ENCODE data around the gene ROR1.
A peak's percentile ranks its signal among the peaks of the same experiment; 100 is the strongest.

Gene ROR1

DNA sequence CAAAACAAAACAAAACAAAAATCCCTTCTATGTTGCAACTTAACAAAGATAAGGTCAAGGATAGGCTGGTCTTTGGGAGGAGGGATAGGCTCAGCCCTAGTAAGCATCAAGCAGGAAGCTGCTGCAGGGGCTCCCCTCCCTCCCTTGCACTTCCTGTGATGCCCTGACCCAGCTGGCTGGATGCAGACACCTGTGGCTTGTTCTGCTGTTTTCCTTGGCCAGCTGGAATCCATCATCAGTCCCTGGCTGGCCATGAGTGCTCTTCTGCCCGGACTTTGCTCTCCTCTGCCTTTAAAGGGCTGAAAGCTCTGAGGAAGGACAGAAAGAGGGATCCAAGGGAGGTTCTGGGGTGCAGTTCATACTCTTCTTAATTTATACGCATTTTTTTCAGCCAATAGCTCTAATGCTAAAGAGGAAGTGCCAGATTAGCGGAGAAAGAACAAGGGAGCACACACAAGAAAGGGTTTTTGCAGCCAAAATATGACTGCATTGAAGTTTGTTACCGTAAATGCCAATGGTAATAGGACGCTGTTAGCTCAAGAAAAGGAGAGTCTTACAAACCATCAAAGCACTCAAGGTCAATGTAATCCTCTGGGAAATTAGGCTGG is 409.7 kb downstream of the ROR1 start (continued):
- TF ChIP-seq, protein P1, sequence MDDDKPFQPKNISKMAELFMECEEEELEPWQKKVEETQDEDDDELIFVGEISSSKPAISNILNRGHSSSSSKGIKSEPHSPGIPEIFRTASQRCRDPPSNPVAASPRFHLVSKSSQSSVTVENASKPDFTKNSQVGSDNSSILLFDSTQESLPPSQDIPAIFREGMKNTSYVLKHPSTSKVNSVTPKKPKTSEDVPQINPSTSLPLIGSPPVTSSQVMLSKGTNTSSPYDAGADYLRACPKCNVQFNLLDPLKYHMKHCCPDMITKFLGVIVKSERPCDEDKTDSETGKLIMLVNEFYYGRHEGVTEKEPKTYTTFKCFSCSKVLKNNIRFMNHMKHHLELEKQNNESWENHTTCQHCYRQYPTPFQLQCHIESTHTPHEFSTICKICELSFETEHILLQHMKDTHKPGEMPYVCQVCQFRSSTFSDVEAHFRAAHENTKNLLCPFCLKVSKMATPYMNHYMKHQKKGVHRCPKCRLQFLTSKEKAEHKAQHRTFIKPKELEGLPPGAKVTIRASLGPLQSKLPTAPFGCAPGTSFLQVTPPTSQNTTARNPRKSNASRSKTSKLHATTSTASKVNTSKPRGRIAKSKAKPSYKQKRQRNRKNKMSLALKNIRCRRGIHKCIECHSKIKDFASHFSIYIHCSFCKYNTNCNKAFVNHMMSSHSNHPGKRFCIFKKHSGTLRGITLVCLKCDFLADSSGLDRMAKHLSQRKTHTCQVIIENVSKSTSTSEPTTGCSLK (tag by site-specific recombination; IDR thresholded peaks at IDR 0.05): no peak
- TF ChIP-seq SCRT2 (tag by site-specific recombination; IDR thresholded peaks at IDR 0.05) (peak; percentile 96), ZNF48 (tag by site-specific recombination; IDR thresholded peaks at IDR 0.05) (no peak), ZNF426 (tag by site-specific recombination; IDR thresholded peaks at IDR 0.05) (no peak), ZIC2 (tag by site-specific recombination; IDR thresholded peaks at IDR 0.05) (peak; percentile 27; the same call in 1 of the 2 replicates), SCRT1 (tag by site-specific recombination; IDR thresholded peaks at IDR 0.05; ENCODE audit: borderline replicate concordance) (peak; percentile 70)
- TF ChIP-seq, protein P2, sequence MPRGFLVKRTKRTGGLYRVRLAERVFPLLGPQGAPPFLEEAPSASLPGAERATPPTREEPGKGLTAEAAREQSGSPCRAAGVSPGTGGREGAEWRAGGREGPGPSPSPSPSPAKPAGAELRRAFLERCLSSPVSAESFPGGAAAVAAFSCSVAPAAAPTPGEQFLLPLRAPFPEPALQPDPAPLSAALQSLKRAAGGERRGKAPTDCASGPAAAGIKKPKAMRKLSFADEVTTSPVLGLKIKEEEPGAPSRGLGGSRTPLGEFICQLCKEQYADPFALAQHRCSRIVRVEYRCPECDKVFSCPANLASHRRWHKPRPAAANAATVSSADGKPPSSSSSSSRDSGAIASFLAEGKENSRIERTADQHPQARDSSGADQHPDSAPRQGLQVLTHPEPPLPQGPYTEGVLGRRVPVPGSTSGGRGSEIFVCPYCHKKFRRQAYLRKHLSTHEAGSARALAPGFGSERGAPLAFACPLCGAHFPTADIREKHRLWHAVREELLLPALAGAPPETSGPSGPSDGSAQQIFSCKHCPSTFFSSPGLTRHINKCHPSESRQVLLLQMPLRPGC (tag by site-specific recombination; IDR thresholded peaks at IDR 0.05): no peak

DNA sequence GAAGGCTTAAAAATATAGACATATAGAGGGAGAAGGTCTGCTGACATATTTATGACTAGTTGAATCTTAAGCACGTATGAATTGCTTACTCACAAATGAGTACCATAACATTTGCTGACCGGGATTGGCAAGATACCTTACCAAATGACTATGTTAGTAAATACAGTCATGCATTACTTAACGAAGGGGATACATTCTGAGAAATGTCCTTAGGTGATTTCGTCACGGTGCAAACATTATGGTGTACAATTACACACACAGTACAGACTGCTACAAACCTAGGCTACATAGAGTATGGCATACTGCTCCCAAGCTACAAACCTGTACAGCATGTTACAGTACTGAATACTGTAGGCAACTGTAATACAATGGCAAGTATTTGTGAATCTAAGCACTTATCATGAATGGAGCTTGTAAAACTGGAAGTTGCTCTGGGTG is 410.2 kb downstream of the ROR1 start:
- ChIA-PET CTCF (interaction anchor here (1.1 to 1.4 kb wide), 2 partner anchors 11 to 492 kb away, joined by 3 to 5 read pairs; no protein-coding TSS in a partner anchor), POLR2A (interaction anchor here (0.9 kb wide), 1 partner anchor 21 kb away, joined by 8 read pairs; no protein-coding TSS in a partner anchor)
- Histone ChIP-seq H3K4me3 (ENCODE audit: low read depth, low read length) (no peak overlapping the region), H3K27ac (ENCODE audit: extremely low read depth, low read depth, low read length) (peak overlapping the region; percentile 16; the same call in 1 of the 2 replicates), H3K9me3 (ENCODE audit: control insufficient read depth, insufficient read depth, low read depth, low read length) (no peaks in the 10 kb centered on the region), H3K36me3 (ENCODE audit: control insufficient read depth in 2 of 2, insufficient read depth in 1 of 2, low read length in 2 of 2) (no peaks in the 10 kb centered on the region), H3K4me1 (ENCODE audit: control insufficient read depth, insufficient read depth, low read length) (peaks cover 9% of the 10 kb centered on the region)
- TF ChIP-seq ZNF248 (tag by site-specific recombination; IDR thresholded peaks at IDR 0.05) (no peak), ZNF133 (tag by site-specific recombination; IDR thresholded peaks at IDR 0.05) (no peak), ZSCAN30 (tag by site-specific recombination; IDR thresholded peaks at IDR 0.05) (0 out of 2 replicates have a peak, but pooled peaks have one; percentile 9), ZNF146 (tag by site-specific recombination; IDR thresholded peaks at IDR 0.05) (no peak), ZNF341 (tag by site-specific recombination; IDR thresholded peaks at IDR 0.05; ENCODE audit: low read depth) (no peak), OVOL3 (tag by site-specific recombination; IDR thresholded peaks at IDR 0.05) (peak; percentile 71; the same call in 1 of the 2 replicates), ZNF600 (tag by site-specific recombination; IDR thresholded peaks at IDR 0.05) (peak; percentile 92), HOXA7 (CRISPR knock-in tag; IDR thresholded peaks at IDR 0.05; ENCODE audit: borderline replicate concordance) (no peak), KLF8 (tag by site-specific recombination; IDR thresholded peaks at IDR 0.05) (peak; percentile 74), SETDB1 (IDR thresholded peaks at IDR 0.05; ENCODE audit: insufficient read length, low read length) (peak; percentile 30), ZNF624 (tag by site-specific recombination; IDR thresholded peaks at IDR 0.05) (no peak), SP2 (tag by site-specific recombination; IDR thresholded peaks at IDR 0.05) (peak; percentile 26), GLI2 (tag by site-specific recombination; IDR thresholded peaks at IDR 0.05; ENCODE audit: borderline replicate concordance, low read depth) (peak; percentile 74), ZNF843 (tag by site-specific recombination; IDR thresholded peaks at IDR 0.05) (peak; percentile 70)
- TF ChIP-seq, protein P3, sequence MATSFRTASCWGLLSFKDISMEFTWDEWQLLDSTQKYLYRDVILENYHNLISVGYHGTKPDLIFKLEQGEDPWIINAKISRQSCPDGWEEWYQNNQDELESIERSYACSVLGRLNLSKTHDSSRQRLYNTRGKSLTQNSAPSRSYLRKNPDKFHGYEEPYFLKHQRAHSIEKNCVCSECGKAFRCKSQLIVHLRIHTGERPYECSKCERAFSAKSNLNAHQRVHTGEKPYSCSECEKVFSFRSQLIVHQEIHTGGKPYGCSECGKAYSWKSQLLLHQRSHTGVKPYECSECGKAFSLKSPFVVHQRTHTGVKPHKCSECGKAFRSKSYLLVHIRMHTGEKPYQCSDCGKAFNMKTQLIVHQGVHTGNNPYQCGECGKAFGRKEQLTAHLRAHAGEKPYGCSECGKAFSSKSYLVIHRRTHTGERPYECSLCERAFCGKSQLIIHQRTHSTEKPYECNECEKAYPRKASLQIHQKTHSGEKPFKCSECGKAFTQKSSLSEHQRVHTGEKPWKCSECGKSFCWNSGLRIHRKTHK (tag by site-specific recombination; IDR thresholded peaks at IDR 0.05): no peak
- TF ChIP-seq, protein P4, sequence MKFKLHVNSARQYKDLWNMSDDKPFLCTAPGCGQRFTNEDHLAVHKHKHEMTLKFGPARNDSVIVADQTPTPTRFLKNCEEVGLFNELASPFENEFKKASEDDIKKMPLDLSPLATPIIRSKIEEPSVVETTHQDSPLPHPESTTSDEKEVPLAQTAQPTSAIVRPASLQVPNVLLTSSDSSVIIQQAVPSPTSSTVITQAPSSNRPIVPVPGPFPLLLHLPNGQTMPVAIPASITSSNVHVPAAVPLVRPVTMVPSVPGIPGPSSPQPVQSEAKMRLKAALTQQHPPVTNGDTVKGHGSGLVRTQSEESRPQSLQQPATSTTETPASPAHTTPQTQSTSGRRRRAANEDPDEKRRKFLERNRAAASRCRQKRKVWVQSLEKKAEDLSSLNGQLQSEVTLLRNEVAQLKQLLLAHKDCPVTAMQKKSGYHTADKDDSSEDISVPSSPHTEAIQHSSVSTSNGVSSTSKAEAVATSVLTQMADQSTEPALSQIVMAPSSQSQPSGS (tag by site-specific recombination; IDR thresholded peaks at IDR 0.05; ENCODE audit: low read depth): peak; percentile 70
- TF ChIP-seq, protein P5, sequence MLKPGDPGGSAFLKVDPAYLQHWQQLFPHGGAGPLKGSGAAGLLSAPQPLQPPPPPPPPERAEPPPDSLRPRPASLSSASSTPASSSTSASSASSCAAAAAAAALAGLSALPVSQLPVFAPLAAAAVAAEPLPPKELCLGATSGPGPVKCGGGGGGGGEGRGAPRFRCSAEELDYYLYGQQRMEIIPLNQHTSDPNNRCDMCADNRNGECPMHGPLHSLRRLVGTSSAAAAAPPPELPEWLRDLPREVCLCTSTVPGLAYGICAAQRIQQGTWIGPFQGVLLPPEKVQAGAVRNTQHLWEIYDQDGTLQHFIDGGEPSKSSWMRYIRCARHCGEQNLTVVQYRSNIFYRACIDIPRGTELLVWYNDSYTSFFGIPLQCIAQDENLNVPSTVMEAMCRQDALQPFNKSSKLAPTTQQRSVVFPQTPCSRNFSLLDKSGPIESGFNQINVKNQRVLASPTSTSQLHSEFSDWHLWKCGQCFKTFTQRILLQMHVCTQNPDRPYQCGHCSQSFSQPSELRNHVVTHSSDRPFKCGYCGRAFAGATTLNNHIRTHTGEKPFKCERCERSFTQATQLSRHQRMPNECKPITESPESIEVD (tag by site-specific recombination; IDR thresholded peaks at IDR 0.05): peak; percentile 74

Measured in HEK293 (cell line).